NCI-H2081 treated with DMSO at 0.1 percent for 48 hours (cell line): ENCODE results near the gene ANAPC16.
A peak's percentile ranks its signal among the peaks of the same experiment; 100 is the strongest.
"Not testable (repeated sequence)": the region's sequence is repeated elsewhere in the genome, so short reads cannot be mapped to it uniquely, and the experiment has no call there.

Experiments used
- DNase-seq: peaks from one replicate; lab custom pipeline; 2025; lab: John Stamatoyannopoulos, UW

Gene ANAPC16

DNA sequence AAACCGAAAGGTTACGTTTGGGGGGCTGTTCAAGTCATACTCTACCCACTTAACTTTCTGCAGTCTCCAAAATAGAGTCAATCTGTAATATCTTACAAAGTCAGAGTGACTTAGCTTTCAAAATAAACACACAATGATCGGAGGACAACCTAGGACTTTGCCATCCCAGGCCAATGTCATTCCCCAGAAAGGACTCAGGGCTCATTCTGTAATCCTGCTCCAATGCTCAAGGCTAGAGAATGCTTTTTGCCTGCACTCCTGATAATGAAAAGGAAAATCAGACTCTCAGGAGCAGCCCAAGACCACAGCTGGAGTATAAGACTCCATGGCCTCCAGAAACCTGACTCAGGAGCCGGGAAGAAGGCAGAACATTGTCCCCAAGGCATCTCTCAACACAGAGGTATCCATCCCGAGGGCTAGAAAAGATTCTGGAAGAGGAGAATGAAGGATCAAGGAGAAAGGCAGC, 28.8 kb downstream of the ANAPC16 start:
- DNase-seq: no peak

DNA sequence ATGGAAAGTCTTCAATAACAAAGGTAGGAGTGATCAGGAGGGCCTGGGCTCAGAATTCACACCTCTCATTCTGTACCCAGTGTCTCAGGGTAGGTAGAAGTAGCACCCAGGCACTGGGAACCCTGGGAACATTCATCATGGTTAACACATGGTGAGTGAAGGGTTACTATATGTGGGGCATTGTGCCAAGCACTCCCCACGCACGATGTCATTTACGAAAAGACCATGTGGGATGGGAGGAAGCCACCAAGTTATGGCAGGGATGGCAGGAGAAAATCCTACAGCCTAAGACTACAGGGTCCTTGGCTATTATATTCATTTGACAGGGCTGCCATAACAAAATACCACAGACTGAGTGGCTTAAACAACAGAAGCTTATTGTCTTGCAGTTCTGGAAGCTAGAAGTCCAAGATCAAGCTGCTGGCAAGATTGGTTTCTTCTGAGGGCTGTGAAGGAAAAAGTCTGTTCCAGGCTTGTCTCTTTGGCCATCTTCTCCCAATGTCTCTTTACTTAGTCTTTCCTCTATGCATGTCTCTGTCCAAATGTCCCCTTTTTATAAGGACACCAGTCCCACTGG, 30.2 kb downstream of the ANAPC16 start:
- DNase-seq: no peak

DNA sequence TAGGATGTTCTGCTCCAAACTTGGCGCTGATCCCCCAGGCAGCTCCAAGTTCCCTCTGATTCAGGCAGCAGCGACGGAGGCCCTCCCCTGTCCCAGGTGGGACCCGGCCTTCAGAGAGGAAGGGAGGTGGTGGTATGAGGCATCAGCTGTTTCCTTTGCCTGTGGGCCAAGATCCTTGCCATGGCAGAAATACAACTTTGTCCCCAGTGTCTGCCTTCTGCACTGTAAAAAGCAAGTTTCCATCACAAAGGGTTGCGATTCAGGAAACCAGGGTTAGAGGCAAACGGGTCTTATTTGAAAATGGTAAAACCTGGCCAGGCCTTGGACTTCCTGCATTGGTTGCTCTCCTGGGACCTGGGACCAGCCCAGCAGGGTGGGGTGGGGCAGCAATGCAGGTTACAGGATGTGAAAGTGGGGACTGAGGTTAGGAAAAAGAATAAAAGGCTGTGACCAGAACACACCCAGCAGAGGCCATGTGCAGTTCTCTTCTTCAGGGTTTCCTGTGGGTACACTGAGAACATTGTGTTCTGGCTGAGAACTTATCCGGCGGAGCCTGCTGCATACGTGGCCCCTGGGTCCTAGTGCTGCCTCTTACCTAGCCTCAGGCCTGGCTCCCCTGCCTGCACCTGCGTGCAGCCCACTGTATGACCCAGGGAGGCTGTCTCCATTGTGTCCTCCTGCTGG, 32.8 kb downstream of the ANAPC16 start:
- DNase-seq: no peak

DNA sequence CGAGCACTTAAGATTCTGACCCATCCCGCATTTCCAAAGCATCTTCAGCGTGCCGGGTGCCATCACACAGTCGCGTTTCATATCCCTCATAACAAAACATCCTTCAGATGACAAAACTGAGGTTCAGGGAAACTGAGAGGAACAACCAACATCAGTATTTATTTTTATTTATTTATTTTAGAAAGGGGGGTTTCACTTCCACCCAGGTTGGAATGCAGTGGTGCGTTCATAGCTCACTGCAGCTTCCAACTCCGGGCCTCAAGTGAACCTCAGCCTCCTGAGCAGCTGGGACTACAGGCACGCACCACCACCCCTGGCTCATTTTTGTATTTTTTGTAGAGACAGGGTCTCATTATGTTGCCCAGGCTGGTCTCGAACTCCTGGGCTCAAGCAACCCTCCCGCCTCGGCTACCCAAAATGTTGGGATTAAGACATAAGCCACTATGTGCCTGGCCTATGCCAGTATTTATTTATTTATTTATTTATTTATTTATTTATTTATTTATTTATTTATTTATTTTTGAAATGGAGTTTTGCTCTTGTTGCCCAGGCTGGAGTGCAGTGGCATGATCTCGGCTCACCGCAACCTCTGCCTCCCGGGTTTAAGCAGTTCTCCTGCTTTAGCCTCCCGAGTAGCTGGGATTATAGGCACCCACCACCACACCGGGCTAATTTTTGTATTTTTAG, 33.5 kb downstream of the ANAPC16 start:
- not testable (repeated sequence) for DNase-seq

DNA sequence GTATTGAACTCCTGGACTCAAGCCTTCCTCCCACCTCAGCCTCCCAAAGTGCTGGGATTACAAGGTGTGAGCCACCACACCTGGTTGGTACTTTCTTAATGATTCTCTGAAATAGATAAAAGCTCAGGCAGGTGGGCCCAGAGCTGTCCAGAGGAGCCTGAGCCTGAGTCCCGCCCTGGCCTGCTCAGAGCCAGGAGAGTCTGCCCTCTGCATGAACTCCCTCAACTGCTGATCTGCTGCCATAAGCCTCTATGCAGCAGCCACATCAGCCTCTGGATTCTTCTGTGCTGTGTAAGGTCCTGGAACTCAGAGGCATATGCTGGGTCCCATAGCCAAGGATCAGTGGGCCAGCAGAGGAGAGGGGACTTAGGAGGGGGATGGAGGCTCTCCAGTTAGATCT, 34.9 kb downstream of the ANAPC16 start:
- DNase-seq: no peak

DNA sequence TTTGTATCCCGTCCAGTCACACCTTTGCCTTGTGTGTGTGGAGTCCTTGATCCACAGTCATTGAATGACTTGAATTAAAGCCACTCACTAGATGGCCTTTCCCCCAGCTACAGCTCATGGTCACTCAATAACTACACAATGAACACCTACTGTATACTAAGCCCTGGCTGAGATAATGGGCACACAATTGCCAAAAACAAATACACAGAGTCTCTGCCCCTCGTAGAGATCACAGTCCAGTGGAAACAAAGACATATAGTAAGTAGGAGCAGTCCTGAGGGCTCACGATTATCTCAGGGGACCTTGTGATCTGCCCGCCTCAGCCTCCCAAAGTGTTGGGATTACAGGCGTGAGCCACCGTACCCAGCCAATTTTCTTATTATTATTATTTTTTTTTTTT, 35.8 kb downstream of the ANAPC16 start:
- no peak for DNase-seq

DNA sequence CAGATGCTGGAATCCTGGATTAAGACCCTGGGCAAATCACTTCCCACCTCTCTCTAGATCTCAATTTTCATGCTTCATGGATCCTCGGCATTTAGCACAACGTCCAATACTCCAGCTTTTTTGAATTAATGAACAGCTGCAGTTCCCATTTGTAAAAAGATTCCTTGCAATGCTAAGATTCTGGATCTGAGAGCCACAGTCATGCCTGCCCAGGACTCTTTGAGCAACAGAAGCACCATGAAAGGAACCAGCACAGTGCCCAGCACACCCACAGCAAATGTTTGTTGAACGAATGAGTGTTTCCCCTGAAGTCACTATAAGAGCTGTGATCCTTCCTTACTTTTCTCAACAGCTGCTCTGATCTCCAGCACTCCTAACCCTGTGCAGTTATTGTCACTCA, 37.2 kb downstream of the ANAPC16 start:
- DNase-seq: no peak

DNA sequence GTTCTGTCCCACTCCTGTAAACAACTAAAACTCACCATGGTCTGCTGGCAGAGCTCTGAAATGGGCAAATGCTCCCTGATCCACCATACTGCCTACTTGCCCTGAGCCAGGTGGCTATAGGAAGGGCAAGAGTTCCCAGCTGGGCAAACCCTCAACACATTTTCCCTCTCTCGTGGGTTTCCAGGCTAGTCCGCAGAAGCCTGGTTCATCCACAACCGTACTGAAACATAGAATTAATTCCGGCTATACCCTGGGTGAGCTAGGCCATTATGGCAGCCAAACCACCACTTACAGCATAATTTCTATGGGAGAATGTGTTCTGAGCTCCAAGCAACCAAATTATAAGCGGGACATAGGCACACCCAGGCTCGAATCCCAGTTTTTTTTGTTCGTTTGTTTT, 37.8 kb downstream of the ANAPC16 start:
- DNase-seq: no peak

DNA sequence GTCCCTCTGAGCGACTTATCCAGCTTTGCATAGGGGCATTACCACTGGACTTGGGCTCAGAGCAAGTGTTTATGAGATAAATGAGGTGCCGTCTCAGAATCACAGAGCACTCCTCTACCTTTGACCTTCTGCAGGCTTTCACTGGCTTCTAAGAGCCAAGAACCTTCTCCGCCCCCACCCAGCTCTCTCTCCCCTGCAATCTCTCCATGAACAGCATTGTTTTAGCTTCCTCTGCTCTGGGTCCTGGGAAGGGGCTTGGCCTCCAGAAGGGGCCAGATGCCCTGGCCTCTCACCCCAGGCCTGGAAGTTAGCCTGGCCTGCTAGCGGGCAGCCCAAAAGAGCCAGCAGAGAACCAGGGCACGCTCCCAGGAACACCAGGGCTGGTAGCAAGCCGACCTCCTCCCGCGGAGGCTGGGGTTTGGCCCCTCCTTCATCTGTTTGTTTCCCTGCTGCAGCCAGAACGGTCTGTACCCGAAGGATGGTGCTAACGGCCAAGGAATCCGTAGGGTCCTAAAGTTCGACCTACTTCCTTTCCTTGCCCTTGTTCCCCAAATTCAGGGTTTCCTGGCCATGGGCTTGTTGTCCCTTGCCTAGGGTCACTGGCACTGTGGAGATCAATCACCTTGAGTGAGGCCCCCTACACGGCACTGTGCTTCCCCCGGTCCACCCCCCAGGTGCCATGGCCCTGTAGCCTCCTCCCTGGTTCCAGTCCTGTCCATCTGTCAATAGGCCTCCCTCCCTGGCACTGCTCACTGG, 39.2 kb downstream of the ANAPC16 start:
- DNase-seq: no peak

DNA sequence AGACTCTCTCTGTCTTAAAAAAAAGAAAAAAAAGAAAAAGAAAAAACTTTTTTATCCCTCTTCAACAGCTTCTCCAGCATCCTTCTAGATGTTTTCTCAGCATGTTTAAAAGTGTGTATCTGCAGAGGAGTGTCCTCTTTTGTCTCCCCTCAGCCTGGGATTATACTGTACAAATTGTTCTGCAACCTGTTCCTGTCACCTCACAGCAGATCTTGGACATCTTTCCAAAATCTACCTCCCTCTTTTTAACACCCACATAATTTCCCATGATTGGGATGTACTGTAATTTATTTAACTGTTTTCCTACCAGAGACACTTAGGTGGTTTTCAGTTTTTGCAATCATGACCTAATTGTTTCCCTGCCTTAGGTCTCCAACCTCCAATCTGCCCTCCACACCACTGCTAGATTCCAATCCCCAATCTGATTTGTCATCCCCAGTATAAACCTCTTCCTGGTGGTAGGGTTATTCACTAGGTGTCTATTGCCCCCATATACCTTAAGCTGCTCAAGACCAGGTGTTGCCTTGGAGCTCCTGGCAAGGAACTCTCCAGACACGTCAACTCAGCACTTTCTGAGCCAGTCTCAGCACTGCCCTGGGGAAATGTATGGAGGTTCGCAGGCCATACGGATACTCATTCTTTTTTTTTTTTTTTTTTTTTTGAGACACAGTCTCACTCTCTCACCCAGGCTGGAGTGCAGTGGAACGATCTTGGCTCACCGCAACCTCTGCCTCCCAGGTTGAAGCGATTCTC, 40.3 kb downstream of the ANAPC16 start:
- no peak for DNase-seq

DNA sequence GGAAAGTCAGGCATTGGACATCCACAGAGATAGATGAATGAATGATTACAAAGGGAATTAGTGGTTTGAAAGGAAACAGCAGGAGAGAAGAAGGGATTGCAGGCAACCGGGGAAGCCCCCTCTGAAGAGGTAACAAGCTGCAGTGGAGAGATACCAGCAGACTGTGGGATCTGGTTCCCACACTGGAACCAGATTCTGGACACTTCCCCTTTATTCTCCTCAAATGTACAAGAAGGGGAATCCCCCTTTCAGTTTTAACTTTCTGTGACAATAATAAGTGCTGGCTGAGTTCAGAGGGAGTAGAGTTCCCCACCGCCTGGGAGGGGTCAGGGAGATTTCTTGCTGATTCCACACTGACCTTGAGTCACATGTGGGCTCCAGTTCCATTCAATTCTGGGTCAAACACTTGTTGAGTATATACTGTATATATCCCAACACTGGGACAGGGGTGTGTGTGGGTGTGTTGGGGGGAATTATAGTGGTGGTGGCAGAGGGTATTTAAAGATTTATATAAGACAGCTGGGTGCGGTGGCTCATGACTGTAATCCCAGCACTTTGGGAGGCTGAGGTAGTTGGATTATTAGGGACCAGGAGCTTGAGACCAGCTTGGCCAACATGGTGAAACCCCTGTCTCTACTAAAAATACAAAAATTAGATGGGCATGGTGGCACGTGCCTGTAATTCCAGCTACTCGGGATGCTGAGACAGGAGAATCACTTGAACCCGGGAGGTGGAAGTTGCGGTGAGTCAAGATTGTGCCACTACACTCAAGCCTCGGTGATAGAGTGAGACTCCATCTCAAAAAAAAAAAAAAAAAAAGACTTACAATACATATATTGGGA, 41.5 kb downstream of the ANAPC16 start:
- no peak for DNase-seq

DNA sequence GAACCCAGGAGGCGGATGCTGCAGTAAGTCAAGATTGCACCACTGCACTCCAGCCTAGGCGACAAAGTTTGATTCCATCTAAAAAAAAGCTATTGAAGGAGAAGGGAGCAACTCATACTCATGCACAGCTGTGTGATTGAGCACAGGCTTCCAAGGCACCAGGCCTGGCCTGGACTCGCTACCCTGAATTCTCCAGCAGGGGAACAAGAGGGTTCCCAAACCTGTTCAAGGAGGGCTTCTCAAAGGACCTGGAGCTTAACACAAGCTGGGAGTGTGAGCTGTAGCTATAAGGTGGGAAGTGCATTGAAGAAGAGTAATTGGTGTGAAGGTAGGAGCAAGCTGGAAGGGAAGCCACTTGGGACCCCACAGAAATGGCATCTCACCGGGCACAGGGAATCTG, 42.8 kb downstream of the ANAPC16 start:
- DNase-seq: no peak

DNA sequence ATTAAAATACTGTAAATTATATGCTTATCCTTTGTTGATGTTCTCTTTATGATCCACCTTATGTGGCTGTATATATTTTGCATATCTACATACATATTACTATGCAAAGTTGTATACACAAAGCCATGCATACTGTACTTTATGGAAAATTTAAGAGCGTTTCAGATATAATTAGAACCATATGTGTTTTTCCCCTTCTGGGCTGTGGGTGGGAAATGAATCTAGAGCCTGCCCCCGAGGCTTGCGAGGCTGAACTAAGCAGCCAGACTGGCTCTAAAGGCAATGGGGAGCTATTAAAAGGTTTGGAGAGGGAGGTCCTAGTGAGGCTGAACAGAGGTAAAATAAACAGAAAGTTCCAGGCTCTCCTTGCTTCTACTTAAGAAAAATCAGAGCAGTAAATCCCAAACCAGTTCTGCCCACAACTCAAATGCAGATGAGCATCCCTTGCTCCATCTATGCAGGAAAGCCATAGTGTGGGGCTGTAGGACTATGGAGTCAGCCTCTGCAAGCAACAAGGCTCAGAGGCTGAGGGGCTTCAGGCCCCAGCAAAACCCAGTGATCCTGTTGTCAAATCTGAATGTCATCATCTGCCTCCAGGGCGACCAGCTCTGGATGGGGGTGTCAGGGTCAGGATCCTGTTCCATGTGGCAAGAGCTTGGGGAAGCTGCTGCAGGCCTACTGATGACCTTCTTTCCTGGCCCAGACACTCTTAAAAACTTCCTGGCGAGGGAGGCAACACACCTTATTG, 43.9 kb downstream of the ANAPC16 start:
- DNase-seq: no peak

DNA sequence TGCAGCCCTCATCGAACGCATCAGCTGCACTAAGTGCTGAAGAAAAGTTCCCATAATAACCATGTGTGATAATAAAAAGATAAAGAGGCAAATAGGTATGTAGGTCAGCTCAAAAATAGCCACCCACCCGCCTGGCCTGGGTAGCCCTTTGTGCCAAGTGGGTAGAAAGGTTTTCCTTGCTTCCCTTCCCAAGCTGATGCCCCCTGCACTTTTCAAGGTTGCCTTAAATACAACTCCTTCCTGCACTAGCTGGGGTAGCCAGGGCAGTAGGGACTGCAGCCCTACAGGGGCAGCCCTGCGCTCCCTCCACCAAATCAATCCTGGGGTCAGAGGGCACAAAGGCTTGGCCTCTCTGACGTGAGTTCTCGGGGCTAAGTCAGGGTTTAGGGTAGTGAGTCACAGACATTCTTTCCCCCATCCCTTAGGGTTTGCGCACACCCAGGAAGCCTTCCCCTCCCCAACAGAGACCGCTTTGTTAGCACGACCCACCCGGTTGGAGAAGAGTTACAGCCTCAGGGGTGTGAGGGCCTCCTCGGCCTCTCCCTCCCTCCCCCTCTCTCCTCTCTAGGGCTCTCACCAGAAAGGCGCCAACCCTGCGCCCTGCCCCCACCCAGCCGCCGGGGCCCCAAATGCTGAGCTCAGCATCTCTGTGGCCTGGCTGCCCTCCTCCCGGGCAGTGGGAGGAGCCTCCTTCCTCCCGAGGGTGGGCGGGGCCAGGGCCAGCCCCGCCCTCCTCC, 44.6 kb downstream of the ANAPC16 start:
- DNase-seq: no peak

DNA sequence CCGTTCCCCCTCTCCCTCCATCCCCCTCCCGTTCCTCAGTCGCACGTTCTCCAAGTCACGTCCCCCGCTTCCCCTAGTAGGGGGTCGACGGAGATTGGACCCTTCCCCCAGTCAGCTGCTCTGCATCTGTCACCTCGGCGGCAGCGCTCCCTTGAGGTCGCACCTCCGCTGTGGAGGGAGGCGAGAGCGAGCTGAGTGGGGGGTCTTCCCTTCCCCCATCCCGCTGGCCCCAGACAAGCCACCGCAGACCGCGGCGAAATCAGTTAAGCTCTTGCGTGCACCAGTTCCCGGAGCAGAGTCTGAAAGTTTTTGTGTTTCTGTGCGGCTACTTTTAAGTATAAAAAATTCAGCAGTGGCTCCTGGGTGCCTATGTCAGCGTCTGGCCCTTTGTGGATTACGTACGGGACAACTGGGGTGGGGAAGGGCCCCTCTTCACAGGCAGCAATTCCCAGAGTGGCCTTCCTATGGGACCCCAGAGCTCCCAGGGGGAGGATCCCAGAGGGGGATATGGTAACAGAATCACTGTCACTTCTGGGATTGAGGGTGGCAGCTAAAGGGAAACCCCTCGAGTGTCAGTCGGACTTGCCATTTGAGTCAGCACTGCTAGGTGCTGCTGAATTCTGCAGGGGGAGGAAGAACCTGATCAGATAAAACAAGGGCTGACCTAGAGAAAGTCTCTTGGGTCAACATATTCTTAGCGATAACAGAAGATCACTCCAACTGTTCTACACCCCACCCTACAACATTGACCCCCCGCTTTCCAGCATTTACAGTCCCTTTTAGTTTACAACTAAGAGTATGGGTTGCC, 45.4 kb downstream of the ANAPC16 start:
- DNase-seq: no peak

DNA sequence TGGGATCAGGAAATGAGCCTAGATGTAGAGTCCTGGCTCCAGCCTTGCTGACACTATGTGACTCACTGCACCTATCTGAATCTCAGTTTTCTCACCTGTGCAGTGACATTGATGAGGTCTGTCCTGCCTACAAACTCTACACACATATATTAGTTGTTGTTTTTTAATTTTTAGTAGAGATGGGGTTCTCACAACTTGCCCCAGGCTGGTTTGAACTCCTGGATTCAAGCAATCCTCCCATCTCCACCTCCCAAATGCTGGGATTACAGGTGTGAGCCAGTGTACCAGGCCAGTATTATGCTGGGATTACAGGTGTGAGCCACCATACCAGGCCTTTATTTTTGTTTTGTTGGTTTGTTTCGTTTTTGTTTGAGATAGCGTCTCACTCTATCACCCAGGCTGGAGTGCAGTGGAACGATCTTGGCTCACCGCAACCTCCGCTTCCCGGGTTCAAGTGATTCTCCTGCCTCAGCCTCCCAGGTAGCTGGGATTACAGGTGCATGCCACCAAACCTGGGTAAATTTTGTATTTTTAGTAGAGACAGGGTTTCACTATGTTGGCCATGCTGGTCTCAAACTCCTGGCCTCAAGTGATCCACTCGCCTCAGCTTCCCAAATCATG, 46.1 kb downstream of the ANAPC16 start:
- no peak for DNase-seq

DNA sequence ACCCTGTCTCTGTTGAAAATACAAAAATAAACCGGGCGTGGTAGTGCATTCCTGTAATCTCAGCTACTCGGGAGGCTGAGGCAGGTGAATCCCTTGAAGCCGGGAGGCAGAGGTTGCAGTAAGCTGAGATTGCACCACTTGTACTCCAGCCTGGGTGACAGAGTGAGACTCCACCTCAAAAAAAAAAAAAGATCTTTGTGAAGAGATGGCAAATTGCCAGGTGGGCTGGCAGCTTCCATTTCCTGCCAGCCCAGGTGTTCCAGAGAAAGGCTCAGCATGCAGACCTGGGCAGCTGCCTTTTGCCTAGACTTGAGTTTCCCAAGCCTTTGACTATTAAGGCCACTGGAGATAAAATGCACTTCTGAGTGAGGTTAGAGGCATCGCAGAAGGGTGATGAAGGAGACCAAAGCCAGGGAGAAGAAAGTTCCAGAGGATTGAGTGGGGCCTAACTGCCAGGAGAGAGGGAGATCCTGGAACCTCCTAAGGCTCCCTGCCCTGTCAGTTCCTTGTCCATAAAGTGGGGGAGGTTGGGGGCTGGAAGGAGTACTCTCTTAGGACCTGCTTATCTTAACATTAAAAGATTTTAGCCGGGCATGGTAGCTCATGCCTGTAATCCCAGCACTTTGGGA, 47.9 kb downstream of the ANAPC16 start:
- peak; percentile 86 for DNase-seq

DNA sequence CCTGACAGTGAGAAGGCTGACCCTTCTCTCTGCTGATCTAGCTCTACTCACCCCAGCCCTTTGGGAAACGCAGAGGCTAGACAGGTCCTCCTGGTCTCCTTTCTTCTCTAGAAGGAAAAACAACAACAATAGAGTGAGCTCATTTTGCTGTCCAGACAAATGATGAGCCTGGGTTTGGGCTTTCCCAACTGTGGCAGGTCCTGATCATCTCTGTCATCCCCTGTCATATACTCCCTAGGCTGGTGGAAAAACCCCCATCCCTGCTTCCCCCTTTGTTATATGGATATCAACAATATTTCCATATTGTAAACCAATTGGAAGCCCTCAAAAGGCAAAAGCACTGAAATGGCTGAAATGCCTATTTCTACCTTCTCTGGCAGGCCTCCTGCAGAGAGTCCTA, 48.7 kb downstream of the ANAPC16 start:
- no peak for DNase-seq
